ENCODE measurements around the gene DDX3X.
A peak's percentile ranks its signal among the peaks of the same experiment; 100 is the strongest.

DNA sequence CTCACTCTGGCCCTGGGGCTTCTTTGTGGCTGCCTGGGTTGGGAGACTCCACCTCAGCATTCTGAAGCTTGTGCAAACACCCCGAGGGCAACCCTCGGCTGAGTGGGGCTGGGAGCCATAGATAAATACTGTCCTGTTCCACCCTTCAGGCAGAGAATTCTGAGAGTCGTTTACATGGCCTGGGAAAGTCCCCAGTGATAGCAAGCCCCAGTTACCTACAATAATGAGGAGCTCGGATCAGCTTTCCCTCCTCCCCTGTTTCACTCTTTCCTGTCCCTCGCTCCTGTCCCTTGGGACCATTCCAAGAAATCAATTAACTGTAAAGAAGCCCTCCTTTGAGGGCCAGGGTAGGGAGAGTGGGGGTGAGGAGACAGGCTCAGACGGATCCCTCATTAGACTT, 31.6 kb upstream of the DDX3X start:
- TF ChIP-seq PATZ1 (tag by site-specific recombination; IDR thresholded peaks at IDR 0.05) (0 out of 2 replicates have a peak, but pooled peaks have one; percentile 28), CTCF (tag by site-specific recombination; IDR thresholded peaks at IDR 0.05) (no peak), KLF9 (tag by site-specific recombination; IDR thresholded peaks at IDR 0.05; ENCODE audit: low read depth) (no peak), WT1 (tag by site-specific recombination; IDR thresholded peaks at IDR 0.05) (peak; percentile 50), ZNF398 (tag by site-specific recombination; IDR thresholded peaks at IDR 0.05) (no peak), KLF7 (tag by site-specific recombination; IDR thresholded peaks at IDR 0.05; ENCODE audit: borderline replicate concordance) (no peak)
- TF ChIP-seq, protein P1, sequence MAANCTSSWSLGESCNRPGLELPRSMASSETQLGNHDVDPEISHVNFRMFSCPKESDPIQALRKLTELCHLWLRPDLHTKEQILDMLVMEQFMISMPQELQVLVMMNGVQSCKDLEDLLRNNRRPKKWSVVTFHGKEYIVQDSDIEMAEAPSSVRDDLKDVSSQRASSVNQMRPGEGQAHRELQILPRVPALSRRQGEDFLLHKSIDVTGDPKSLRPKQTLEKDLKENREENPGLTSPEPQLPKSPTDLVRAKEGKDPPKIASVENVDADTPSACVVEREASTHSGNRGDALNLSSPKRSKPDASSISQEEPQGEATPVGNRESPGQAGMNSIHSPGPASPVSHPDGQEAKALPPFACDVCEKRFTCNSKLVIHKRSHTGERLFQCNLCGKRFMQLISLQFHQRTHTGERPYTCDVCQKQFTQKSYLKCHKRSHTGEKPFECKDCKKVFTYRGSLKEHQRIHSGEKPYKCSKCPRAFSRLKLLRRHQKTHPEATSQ (tag by site-specific recombination; IDR thresholded peaks at IDR 0.05), result no peak

Measured in HEK293 (cell line).